NCI-H69 (cell line): Measurements from ENCODE around the gene ACADVL.

Experiments
- DNase-seq: peaks from one replicate; lab custom pipeline; 2025; lab: John Stamatoyannopoulos, UW

ACADVL gene

GRCh38 chr17:7252176-7253043, 32.7 kb downstream of the ACADVL start, which contains the start of gene ELP5:
Gene ELP5, plus strand, starts transcription at chr17:7252215. Its CDS starts 336 bp downstream, at chr17:7252551.
- peak; percentile 91 for DNase-seq

DNA sequence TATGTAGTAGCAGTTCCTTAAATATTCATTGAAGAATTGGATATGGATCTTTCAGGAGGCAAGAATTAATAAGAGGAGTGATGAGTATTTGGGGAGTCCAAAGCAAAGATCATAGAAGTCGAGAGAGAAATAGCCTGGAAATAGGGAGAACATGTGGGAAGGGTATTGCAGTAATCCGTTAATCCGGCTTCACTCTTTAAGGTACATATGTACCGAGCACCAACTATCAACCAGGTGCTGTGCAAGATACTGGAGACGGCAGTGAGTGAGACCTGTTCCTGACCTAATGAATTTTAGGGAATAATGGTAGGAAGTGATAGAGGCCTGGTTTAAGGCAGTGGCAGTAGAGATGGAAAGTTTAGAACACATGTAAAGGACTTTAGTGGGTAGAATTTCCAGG, 33.3 kb downstream of the ACADVL start:
- no peak for DNase-seq

GRCh38 chr17:7254511-7254910, 34.8 kb downstream of the ACADVL start:
- DNase-seq: no peak

GRCh38 chr17:7256766-7257456, 37.2 kb downstream of the ACADVL start:
- no peak for DNase-seq

GRCh38 chr17:7258731-7259554, 39.2 kb downstream of the ACADVL start:
- no peak for DNase-seq

DNA sequence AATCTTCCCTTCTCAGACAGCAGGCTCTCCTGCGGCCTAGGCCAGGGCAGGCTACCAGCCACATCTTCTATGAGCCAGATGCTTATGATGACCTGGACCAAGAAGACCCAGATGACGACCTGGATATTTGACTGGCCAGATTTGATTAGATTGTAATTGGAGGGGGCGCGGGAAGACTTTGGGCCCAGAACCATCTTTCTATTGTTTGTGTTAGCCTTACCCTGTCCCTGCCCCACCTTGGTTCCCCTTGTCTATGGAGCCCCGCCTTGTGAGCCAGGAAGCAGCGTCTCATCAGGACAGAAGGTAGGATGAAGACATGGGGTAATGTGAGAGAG, 39.8 kb downstream of the ACADVL start:
- no peak for DNase-seq

DNA sequence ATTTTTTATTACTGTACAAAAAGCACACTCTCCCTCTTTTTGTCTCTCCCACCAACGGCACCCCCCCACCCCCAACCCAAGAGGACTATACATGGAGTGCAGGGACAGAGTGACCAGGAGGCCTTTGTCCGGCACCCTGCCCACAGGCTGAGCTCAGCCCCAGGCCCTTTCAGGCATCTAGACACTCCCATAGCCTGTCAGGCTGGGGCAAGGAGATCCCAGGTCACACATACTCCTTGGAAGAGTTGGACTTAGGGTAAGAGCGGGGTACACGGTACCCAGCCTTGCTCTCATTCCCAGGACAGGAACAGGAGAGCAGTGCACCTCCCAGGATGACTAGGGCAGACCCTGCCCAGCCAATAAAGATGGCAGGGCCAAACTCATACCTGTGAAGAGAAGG, 40.4 kb downstream of the ACADVL start:
- DNase-seq: no peak

DNA sequence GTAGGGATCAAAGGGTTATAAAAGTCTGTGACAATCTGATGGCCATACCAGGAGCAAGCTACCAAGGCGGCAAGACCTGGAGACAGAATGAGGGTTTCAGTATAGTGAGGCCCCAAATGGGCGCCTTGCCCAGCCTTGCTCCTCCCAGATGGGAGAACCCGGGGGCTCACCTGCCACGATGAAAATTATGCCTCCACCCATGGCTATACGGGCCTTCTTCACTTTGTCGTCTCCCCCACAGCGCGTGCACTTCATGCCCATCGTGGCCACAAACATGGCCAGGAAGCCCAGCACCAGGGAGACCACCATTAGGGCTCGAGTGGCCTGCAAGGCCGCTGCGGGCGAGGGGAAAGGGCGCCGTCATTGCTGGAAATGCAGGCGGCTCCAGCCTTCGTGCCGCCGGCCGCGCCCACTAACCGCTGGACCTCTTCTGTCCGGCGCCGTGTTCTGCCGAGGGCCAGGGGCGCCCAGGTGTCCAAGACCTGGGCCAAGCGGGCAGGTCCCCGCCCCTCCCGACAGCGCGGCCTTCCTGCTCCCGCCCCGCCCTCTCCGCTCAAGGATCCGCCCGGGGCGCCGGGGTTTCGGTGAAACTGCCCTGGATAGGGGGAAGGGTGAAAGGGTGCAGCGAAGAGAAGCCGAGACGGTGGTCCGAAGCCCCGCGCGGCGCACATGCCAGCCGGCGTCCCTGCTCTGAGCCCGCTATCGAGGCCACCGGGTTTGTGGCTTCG, 41.1 kb downstream of the ACADVL start:
- DNase-seq: peak; percentile 59

DNA sequence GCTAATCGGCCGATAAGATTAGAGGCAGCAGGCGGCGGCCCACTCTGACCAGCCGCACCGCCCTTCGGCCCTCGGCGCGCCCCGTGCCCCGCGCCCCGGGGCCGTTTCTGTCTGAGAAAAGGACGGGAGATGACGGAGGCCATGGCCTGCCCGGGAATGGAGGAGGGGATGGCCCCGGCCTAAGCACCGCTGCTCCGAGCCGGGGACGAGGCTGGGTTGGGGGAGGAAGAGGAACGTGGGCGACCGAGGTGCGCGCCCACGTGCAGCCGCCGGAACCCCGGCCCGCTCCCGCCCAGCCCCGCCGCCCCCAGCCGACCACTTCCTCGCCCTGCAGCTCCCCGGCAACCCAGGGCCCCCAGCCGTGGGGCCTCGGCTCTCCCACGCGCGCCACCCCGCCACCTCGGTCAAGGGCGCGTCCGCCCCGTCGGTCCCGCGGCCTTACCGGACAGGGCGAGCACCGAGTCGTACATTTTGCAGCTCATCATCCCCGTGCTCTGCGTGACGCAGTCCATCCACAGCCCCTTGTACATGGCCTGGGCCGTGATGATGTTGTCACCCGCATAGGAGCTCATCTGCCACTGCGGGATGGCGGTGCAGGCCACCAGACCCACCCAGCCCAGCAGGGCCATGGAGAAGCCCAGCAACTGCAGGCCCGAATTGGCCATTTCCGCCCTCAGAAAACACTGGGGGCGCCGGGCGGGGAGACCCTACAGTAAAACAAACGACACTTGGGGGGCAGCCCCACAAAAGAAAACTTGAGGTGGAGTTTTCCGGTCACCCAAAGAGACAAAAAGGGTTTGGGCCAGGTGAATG, 41.8 kb downstream of the ACADVL start:
- peak; percentile 33 for DNase-seq

DNA sequence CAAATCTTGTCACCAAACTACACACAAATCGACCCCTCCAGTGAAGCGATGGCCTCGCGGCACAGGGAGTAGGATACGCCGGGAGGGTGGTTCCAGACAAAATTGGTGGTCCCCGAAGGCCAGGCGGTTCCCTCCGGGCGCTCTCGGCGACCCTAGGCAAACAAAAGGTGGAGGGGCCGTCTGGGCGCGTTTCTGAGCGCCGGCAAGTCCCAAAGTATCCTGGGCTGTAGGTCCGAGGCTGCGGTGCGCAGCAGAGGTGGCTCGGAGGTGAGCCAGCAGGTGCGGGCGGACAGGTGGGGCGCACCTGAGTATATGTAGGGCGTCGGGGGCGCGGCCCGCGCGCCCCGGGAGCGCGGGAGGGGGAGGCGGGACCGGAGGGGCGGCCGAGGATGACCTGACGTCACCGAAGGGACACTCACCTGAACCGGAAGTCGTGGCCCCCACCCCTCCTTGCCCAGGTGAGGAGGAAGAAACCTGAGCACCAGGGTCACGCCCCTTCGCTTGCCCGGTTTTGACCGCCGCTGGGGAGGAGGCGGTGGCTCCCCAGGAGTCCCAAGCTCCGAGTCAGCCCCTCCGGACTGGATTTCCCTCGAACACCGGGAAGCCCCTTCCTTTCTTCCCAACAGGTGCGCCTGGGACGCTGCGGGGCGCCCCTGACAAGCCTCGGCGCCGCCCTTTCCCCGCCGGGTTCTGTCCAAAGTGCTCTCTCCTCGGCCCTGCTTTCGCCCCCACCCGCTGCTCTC, 42.6 kb downstream of the ACADVL start, which contains the start of gene CLDN7:
Gene CLDN7, minus strand, starts transcription at position 287 of the 743 bp plus-strand sequence. CDS start 435 bp downstream, outside the sequence.
- peak; percentile 88 for DNase-seq

GRCh38 chr17:7262935-7263800, 43.4 kb downstream of the ACADVL start:
- peak; percentile 78 for DNase-seq

- DNase-seq: peak; percentile 42
These were observed 44.0 kb downstream of the ACADVL start for GRCh38 chr17:7263801-7264078.

DNA sequence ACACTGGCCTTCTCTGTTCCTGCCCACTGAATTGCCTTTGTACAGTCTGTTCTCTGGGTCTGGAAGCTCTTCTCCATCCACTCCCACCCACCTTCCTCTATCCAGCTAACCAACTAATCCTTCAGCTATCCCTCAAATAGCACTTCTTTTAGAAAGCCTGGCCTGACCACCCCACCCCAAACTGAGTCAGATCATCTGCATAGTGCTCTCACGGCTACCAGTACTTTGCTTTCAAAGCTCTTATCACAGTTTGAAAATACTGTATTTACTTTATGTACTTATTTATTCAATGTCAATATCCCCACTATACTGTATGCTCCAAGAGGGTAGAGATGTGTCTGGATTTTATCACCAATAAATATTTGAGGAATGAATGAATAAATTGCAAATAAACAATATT, 47.0 kb downstream of the ACADVL start:
- DNase-seq: no peak
